K562 (cell line): Measurements from ENCODE around the gene SLC7A11. TPM values are rescaled to one million over a fixed set of nuclear protein-coding genes. Genes with fewer than 3 reads are reported as not detected.

Experiments
- ATAC-seq: fragments of 200-7000 bp; cut with Tn5 transposase; 3 replicates; pipeline ENCODE4 v1.9.1; 2020; ENCODE audit warnings: moderate library complexity
- BruUV-seq: library from RNA; stranded (reverse); fragments of 400-500 nt; replicated peaks from 2 replicates; lab custom pipeline; 2021; lab: Mats Ljungman, UMichigan
- CTCF ChIA-PET: fragments of 300-600 bp; formaldehyde crosslinking; extraction: SDS; loops from one replicate; lab custom pipeline; 2021; ENCODE audit warnings: low intra/inter-chr PET ratio; lab: Yijun Ruan, JAX
- POLR2A ChIA-PET: fragments of 300-600, 350-650 bp; sonication (Branson Sonifier 250); formaldehyde crosslinking; extraction: SDS; loops from one replicate; lab custom pipeline; 2021; ENCODE audit warnings: antibody characterized with exemption, inconsistent platforms; lab: Yijun Ruan, JAX
- DNase-seq, 4 experiments: peaks; one replicate each; pipeline versions ENCODE4 v3.0.0 to v3.0.0-alpha.2; 2011 to 2018; ENCODE audit warnings: low spot score in 3 of 4, mixed read lengths in 3 of 4; ENCODE audit errors: extremely low read depth in 1 of 4
- FAIRE-seq: peaks from 2 replicates; lab custom pipeline; 2011; peaks lifted over from hg19 to GRCh38; lab: Jason Lieb, UNC
- H2AFZ ChIP-seq: 2 replicates; pipeline ENCODE4 v1.6.0; 2011; ENCODE audit warnings: low read depth, low read length, control low read depth, inconsistent platforms
- H3K27ac ChIP-seq: fragments of 200-600 bp; 3 replicates; pipeline ENCODE4 v1.8.0; 2011; ENCODE audit warnings: low read depth, mild to moderate bottlenecking, control low read depth, inconsistent platforms, low read length, moderate library complexity, mixed read lengths; ENCODE audit errors: extremely low read depth
- H3K27me3 ChIP-seq, 2 experiments: fragments of 300-600 bp in 1 of 2; 2 replicates in 1 of 2; 3 replicates in 1 of 2; pipeline versions ENCODE4 v1.6.0 to v1.8.0; 2011; ENCODE audit warnings: inconsistent platforms in 2 of 2, low read length in 2 of 2, mild to moderate bottlenecking in 1 of 2, mixed read lengths in 1 of 2, moderate library complexity in 1 of 2; ENCODE audit not compliant: control insufficient read depth in 2 of 2, insufficient read depth in 2 of 2
- H3K36me3 ChIP-seq: fragments of 300-600 bp; 3 replicates; pipeline ENCODE4 v1.8.0; 2011; ENCODE audit warnings: mild to moderate bottlenecking, low read length, inconsistent platforms; ENCODE audit not compliant: control insufficient read depth, insufficient read depth
- H3K4me1 ChIP-seq, 2 experiments: fragments of 200-600 bp in 1 of 2; replicated peaks in 1 of 2; 2 replicates in 1 of 2; 3 replicates in 1 of 2; pipeline versions ENCODE4 v1.5.1 to v1.8.0; 2011; ENCODE audit warnings: inconsistent platforms in 2 of 2, low read length in 2 of 2, mild to moderate bottlenecking in 1 of 2, mixed read lengths in 1 of 2, moderate library complexity in 1 of 2; ENCODE audit not compliant: control insufficient read depth in 2 of 2, insufficient read depth in 2 of 2
- H3K4me2 ChIP-seq: 2 replicates; pipeline ENCODE4 v1.6.1; 2011; ENCODE audit warnings: low read length, control low read depth, inconsistent platforms, mixed read lengths; ENCODE audit not compliant: insufficient read depth
- H3K4me3 ChIP-seq: fragments of 200-600 bp; sonication (generic), shearing (Covaris generic); 2 replicates; pipeline ENCODE4 v1.5.1; 2016; ENCODE audit warnings: control low read depth, inconsistent platforms
- H3K79me2 ChIP-seq: fragments of 200-600 bp; 3 replicates; pipeline ENCODE4 v1.8.0; 2011; ENCODE audit warnings: low read length, inconsistent platforms; ENCODE audit not compliant: control insufficient read depth, insufficient read depth
- H3K9ac ChIP-seq, 2 experiments: 2 replicates each; pipeline versions ENCODE4 v1.6.0 to v1.6.1; 2011; ENCODE audit warnings: low read depth in 2 of 2, low read length in 2 of 2, control low read depth in 1 of 2, inconsistent platforms in 1 of 2, mild to moderate bottlenecking in 1 of 2, mixed read lengths in 1 of 2; ENCODE audit not compliant: insufficient read depth in 1 of 2
- H3K9me1 ChIP-seq: one replicate; pipeline ENCODE4 v1.6.0; 2011; ENCODE audit warnings: inconsistent platforms, mild to moderate bottlenecking, low read length, moderate library complexity; ENCODE audit not compliant: control insufficient read depth, insufficient read depth
- H3K9me3 ChIP-seq: replicated peaks from 2 replicates; pipeline ENCODE4 v1.5.1; 2011; ENCODE audit warnings: low read depth, low read length, inconsistent platforms; ENCODE audit not compliant: control insufficient read depth, insufficient read depth
- H4K20me1 ChIP-seq: replicated peaks from 2 replicates; pipeline ENCODE4 v1.6.1; 2011; ENCODE audit warnings: low read length, inconsistent platforms, mixed read lengths; ENCODE audit not compliant: control insufficient read depth, insufficient read depth
- C11orf30 ChIP-seq: fragments of 450-650 bp; IDR thresholded peaks from 2 replicates; pipeline ENCODE4 v1.6.1; 2016; ENCODE audit warnings: low read depth, mild to moderate bottlenecking
- ETS2 ChIP-seq: IDR thresholded peaks from 2 replicates; pipeline ENCODE4 v1.6.1; 2016; ENCODE audit warnings: borderline replicate concordance, missing genetic modification characterization, mild to moderate bottlenecking, moderate library complexity, missing compliant biosample characterization; ENCODE audit not compliant: poor library complexity, severe bottlenecking
- MAFF ChIP-seq: IDR thresholded peaks from 2 replicates; pipeline ENCODE4 v1.6.1; 2012; ENCODE audit warnings: low read length, improper control_type of control experiment
- MAFG ChIP-seq: fragments of 450-650 bp; conservative IDR thresholded peaks from 2 replicates; pipeline ENCODE4 v1.6.1; 2016; ENCODE audit warnings: missing genetic modification characterization, missing compliant biosample characterization
- MAFK ChIP-seq: IDR thresholded peaks from 2 replicates; pipeline ENCODE4 v1.6.1; 2011; ENCODE audit warnings: low read length, improper control_type of control experiment
- POLR2A ChIP-seq: fragments of 450-650 bp; conservative IDR thresholded peaks from 2 replicates; pipeline ENCODE4 v1.6.1; 2016
- POLR2AphosphoS5 ChIP-seq: IDR thresholded peaks from 2 replicates; pipeline ENCODE4 v1.6.1; 2011; ENCODE audit warnings: mild to moderate bottlenecking, low read depth, low read length, moderate library complexity; ENCODE audit not compliant: control insufficient read depth, insufficient read depth
- POLR2B ChIP-seq: fragments of 450-650 bp; IDR thresholded peaks from 2 replicates; pipeline ENCODE4 v1.6.1; 2018; ENCODE audit warnings: low read depth; ENCODE audit not compliant: partially characterized antibody
- POLR2G ChIP-seq: fragments of 200-400 bp; formaldehyde crosslinking; IDR thresholded peaks from 2 replicates; pipeline ENCODE4 v1.6.1; 2017; ENCODE audit warnings: low read depth, mild to moderate bottlenecking, antibody characterized with exemption, low read length, moderate library complexity
- SUPT5H ChIP-seq: fragments of 450-650 bp; IDR thresholded peaks from 2 replicates; pipeline ENCODE4 v1.6.1; 2016
- THRB ChIP-seq: fragments of 450-650 bp; formaldehyde crosslinking; conservative IDR thresholded peaks from 2 replicates; pipeline ENCODE4 v1.4.0; 2022; ENCODE audit warnings: mild to moderate bottlenecking, missing genetic modification characterization
- ZNF316 ChIP-seq: fragments of 450-650 bp; IDR thresholded peaks from 2 replicates; pipeline ENCODE4 v1.6.1; 2016
- ZNF583 ChIP-seq: fragments of 250-450 bp; sonication (Bioruptor Pico); IDR thresholded peaks from 2 replicates; pipeline ENCODE4 v1.4.0; 2020
- WGBS: fragments of 100-300 bp; shearing (Covaris generic); methylation state at CpG from one replicate; pipeline ENCODE4 v1.1.6; 2016; ENCODE audit warnings: low coverage, mixed read lengths; ENCODE audit not compliant: insufficient coverage; ENCODE audit errors: missing lambda C conversion rate; 5-methylcytosine and 5-hydroxymethylcytosine counted together
- in situ Hi-C: fragments of 300-500 bp; cut with MboI; formaldehyde crosslinking; loops from 4 replicates; pipeline ENCODE4 v1.15.0; 2018; ENCODE audit warnings: inconsistent platforms, mixed read lengths
- intact Hi-C: fragments of 100-400 bp; cut with micrococcal nuclease; formaldehyde crosslinking; loops from 2 replicates; pipeline ENCODE4 v1.14.2; 2022
- polyA plus RNA-seq, 8 experiments: library from polyadenylated mRNA; depleted of rRNA in 4 of 8; stranded (reverse) in 5 of 8; unstranded in 3 of 8; fragments of >200 nt; fragmentation: Nextera tagmentation in 2 of 8; fragmentation: Illumina TruSeq in 1 of 8; extraction: Ambion mirVana in 2 of 8; extraction: Trizol in 1 of 8; gene quantifications; 2 replicates each; pipeline versions ENCODE4 v1.2.1 to v1.2.3, GENCODE V29; 2011 to 2014; ENCODE audit warnings: inconsistent platforms in 1 of 8, missing spikeins in 1 of 8
- total RNA-seq, 7 experiments: library from RNA; depleted of rRNA in 6 of 7; stranded (reverse); fragments of >200 nt in 6 of 7; fragmentation: Illumina TruSeq in 2 of 7; extraction: Trizol in 2 of 7; gene quantifications; 2 replicates each; pipeline versions ENCODE4 v1.2.1 to v1.2.3, GENCODE V29; 2011 to 2021; ENCODE audit warnings: low replicate concordance in 1 of 7

SLC7A11 gene
- total and polyA plus RNA-seq, 9 of the 15 experiments (the other 6 are each of a cell fraction or from before 2014, with no cell fraction given), result 4.5 to 26.1 (median 13.5) TPM

GRCh38 chr4:138234248-138234647, 7.9 kb downstream of the SLC7A11 start:
- no peak for FAIRE-seq
- no TSS peak for BruUV-seq

GRCh38 chr4:138233313-138234034, 8.7 kb downstream of the SLC7A11 start:
- Histone ChIP-seq H2AFZ (no peak overlapping the region), H4K20me1 (no peaks in the 10 kb centered on the region; the same call in 1 of the 2 replicates), H3K4me1 (peaks cover 0 to 15% of the 10 kb centered on the region in 2 experiments; a peak in 3 of 5 replicates), H3K9ac (no peak overlapping the region), H3K79me2 (peaks cover 76% of the 10 kb centered on the region), H3K4me2 (no peak overlapping the region), H3K9me3 (no peaks in the 10 kb centered on the region), H3K36me3 (peaks cover 56% of the 10 kb centered on the region), H3K27ac (no peak overlapping the region), H3K27me3 (no peaks in the 10 kb centered on the region), H3K9me1 (no peaks in the 10 kb centered on the region), H3K4me3 (no peak overlapping the region)
- POLR2A ChIA-PET, result interaction anchor here (0.7 to 5.5 kb wide), 5 partner anchors 10 to 718 kb away, joined by 3 to 40 read pairs (median 3); partner anchors contain the start of gene SLC7A11
- intact Hi-C loops (no loop called here), in situ Hi-C loops (no loop called here)
- 93% methylated on average over 9 of the region's 9 CpGs for WGBS
- DNase-seq, result no peak
- TF ChIP-seq ZNF583 (CRISPR knock-in tag), result no peak
- peak; percentile 53; the same call in 1 of the 2 replicates for TF ChIP-seq POLR2A
- TF ChIP-seq POLR2AphosphoS5, result peak; percentile 38; the same call in 1 of the 2 replicates
- peak; percentile 31; the same call in 1 of the 2 replicates for TF ChIP-seq POLR2G
- peak; percentile 57; the same call in 1 of the 2 replicates for TF ChIP-seq SUPT5H
- TF ChIP-seq THRB (CRISPR knock-in tag), result no peak
- TF ChIP-seq POLR2B, result peak; percentile 61
- no peak for FAIRE-seq
- CTCF ChIA-PET, result no interaction called here
- ATAC-seq, result no peak
- no TSS peak for BruUV-seq

More at GRCh38 chr4:138234248-138234647, 7.9 kb downstream of the SLC7A11 start:
- no peaks in the 10 kb centered on the region for H3K27me3 ChIP-seq
- POLR2A ChIA-PET, result interaction anchor here (1.0 to 5.5 kb wide), 4 partner anchors 9 to 717 kb away, joined by 3 to 40 read pairs (median 4); partner anchors contain the start of gene SLC7A11
- H3K9me1 ChIP-seq, result no peaks in the 10 kb centered on the region
- CTCF ChIA-PET, result no interaction called here
- no peak overlapping the region for H3K4me3 ChIP-seq
- peaks cover 0 to 15% of the 10 kb centered on the region in 2 experiments; a peak in 3 of 5 replicates for H3K4me1 ChIP-seq
- no peak overlapping the region for H3K9ac ChIP-seq
- H3K27ac ChIP-seq, result no peak overlapping the region
- WGBS, result 100% methylated on average over 1 of the region's 1 CpG
- peaks cover 51% of the 10 kb centered on the region for H3K36me3 ChIP-seq
- intact Hi-C loops, result no loop called here
- H4K20me1 ChIP-seq, result no peaks in the 10 kb centered on the region; the same call in 1 of the 2 replicates
- no peak overlapping the region for H3K4me2 ChIP-seq
- in situ Hi-C loops, result no loop called here
- no peaks in the 10 kb centered on the region for H3K9me3 ChIP-seq
- DNase-seq, result no peak
- no peak for ATAC-seq
- peaks cover 83% of the 10 kb centered on the region for H3K79me2 ChIP-seq
- TF ChIP-seq ETS2 (tag) (no peak), MAFG (tag) (peak; percentile 40; the same call in 1 of the 2 replicates), ZNF316 (peak; percentile 92), C11orf30 (peak; percentile 80; the same call in 1 of the 2 replicates), MAFF (peak; percentile 48; the same call in 1 of the 2 replicates), MAFK (peak; percentile 25; the same call in 1 of the 2 replicates)
- no peak overlapping the region for H2AFZ ChIP-seq
